Ovary (tissue), 3 donors: ENCODE measurements around the gene CTNND2.

Experiments used
- CTCF ChIP-seq, 3 donors: fragments of 450-650 bp in 2 of 3; fragments of 200-600 bp in 1 of 3; IDR thresholded peaks; one replicate each; pipeline versions ENCODE4 v1.5.1 to v1.8.0; 2016 to 2022; ENCODE audit warnings: antibody characterized with exemption in 3 of 3, mild to moderate bottlenecking in 1 of 3
- EP300 ChIP-seq: sonication (generic); formaldehyde crosslinking; IDR thresholded peaks from one replicate; pipeline ENCODE4 v1.6.1; 2017; ENCODE audit warnings: antibody characterized with exemption
- POLR2A ChIP-seq: fragments of 450-650 bp; IDR thresholded peaks from one replicate; pipeline ENCODE4 v1.6.1; 2017; ENCODE audit warnings: antibody characterized with exemption, mild to moderate bottlenecking, moderate library complexity
- donor health status: DM: no; HTN: no; CAD: no.

DNA sequence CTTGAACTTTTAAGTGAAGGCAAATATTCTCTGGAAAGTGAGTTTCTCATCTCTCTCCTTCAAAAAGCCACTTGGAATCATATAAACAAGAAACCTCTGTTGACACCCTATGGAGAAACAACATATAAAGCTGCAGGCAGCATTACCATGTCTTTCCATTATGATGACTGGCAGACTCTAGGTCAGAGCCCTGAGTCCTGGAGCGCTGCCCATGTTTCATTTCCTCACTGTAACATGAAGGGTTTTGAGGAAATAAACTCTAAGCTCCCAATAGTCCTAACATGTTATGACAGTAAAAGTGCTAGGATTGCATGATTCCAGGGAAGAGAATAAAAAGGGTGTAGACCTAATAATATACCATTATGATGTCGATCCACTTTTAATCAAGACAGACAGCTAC is 220.6 kb downstream of the CTNND2 start:
- TF ChIP-seq CTCF (IDR thresholded peaks at IDR 0.05) (no peak), POLR2A (no peak), EP300 (no peak)
